ENCODE measurements around the gene CD4.

- TF ChIP-seq CTCF (IDR thresholded peaks at IDR 0.05 in 2 of 3, conservative IDR thresholded peaks at IDR 0.05 in 1 of 3; ENCODE audit: borderline replicate concordance in 1 of 3, insufficient read depth in 1 of 3, low read depth in 2 of 3, low read length in 2 of 3) (no peak), RAD21 (IDR thresholded peaks at IDR 0.05; ENCODE audit: low read depth) (no peak), YY1 (IDR thresholded peaks at IDR 0.05; ENCODE audit: extremely low read depth, insufficient replicate concordance, low read depth, low read length) (no peak), POLR2AphosphoS5 (IDR thresholded peaks at IDR 0.05; ENCODE audit: low read depth, low read length) (no peak), POLR2A (IDR thresholded peaks at IDR 0.05; ENCODE audit: borderline replicate concordance, extremely low read depth, insufficient read depth, insufficient read length) (no peak), ZFX (IDR thresholded peaks at IDR 0.05) (no peak), CEBPB (IDR thresholded peaks at IDR 0.05; ENCODE audit: low read depth) (no peak), ZBTB33 (IDR thresholded peaks at IDR 0.05; ENCODE audit: extremely low read depth, insufficient replicate concordance, low read length) (no peak), CBX3 (IDR thresholded peaks at IDR 0.05; ENCODE audit: low read depth) (no peak), EZH2 (IDR thresholded peaks at IDR 0.05) (no peak)
These were observed 43.4 kb upstream of the CD4 start for GRCh38 chr12:6745741-6746525.
